ENCODE data around the gene CCDC112.

DNA sequence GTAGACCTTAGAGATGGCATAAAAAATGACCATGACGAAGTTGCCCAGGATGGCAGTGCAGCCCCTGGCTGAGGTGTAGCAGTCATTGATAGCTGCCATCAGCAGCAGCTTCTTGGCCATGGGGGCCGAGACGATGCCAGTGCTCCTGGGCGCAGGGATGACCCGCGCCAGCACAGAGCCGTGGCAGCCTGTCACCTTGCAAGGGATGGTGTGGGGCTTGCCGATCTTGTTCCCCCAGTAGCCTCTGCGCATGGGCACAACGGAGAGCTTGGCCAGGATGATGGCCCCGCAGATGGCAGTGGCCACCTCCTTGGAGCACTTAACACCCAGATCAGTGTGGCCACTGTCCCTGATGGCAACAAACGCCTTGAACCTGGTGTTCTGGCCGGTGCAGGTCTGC is 31.7 kb downstream of the CCDC112 start:
- TF ChIP-seq POLR2AphosphoS5 (IDR thresholded peaks at IDR 0.05; ENCODE audit: low read depth) = no peak
- TF ChIP-seq, protein P1, sequence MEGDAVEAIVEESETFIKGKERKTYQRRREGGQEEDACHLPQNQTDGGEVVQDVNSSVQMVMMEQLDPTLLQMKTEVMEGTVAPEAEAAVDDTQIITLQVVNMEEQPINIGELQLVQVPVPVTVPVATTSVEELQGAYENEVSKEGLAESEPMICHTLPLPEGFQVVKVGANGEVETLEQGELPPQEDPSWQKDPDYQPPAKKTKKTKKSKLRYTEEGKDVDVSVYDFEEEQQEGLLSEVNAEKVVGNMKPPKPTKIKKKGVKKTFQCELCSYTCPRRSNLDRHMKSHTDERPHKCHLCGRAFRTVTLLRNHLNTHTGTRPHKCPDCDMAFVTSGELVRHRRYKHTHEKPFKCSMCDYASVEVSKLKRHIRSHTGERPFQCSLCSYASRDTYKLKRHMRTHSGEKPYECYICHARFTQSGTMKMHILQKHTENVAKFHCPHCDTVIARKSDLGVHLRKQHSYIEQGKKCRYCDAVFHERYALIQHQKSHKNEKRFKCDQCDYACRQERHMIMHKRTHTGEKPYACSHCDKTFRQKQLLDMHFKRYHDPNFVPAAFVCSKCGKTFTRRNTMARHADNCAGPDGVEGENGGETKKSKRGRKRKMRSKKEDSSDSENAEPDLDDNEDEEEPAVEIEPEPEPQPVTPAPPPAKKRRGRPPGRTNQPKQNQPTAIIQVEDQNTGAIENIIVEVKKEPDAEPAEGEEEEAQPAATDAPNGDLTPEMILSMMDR (IDR thresholded peaks at IDR 0.05; ENCODE audit: insufficient read depth, low read length) = no peak
- no peak for TF ChIP-seq GABPA (IDR thresholded peaks at IDR 0.05; ENCODE audit: low read depth)
- TF ChIP-seq, protein P2, sequence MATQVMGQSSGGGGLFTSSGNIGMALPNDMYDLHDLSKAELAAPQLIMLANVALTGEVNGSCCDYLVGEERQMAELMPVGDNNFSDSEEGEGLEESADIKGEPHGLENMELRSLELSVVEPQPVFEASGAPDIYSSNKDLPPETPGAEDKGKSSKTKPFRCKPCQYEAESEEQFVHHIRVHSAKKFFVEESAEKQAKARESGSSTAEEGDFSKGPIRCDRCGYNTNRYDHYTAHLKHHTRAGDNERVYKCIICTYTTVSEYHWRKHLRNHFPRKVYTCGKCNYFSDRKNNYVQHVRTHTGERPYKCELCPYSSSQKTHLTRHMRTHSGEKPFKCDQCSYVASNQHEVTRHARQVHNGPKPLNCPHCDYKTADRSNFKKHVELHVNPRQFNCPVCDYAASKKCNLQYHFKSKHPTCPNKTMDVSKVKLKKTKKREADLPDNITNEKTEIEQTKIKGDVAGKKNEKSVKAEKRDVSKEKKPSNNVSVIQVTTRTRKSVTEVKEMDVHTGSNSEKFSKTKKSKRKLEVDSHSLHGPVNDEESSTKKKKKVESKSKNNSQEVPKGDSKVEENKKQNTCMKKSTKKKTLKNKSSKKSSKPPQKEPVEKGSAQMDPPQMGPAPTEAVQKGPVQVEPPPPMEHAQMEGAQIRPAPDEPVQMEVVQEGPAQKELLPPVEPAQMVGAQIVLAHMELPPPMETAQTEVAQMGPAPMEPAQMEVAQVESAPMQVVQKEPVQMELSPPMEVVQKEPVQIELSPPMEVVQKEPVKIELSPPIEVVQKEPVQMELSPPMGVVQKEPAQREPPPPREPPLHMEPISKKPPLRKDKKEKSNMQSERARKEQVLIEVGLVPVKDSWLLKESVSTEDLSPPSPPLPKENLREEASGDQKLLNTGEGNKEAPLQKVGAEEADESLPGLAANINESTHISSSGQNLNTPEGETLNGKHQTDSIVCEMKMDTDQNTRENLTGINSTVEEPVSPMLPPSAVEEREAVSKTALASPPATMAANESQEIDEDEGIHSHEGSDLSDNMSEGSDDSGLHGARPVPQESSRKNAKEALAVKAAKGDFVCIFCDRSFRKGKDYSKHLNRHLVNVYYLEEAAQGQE (IDR thresholded peaks at IDR 0.05; ENCODE audit: insufficient replicate concordance, low read depth) = no peak
- TF ChIP-seq SPI1 (IDR thresholded peaks at IDR 0.05; ENCODE audit: borderline replicate concordance, low read depth) = no peak
